Endodermal cell (in vitro differentiated cells): ENCODE measurements around the gene PCDHA9. TPM values are rescaled to one million over a fixed set of nuclear protein-coding genes. Genes with fewer than 3 reads are reported as not detected.
"Not testable (repeated sequence)": the region's sequence is repeated elsewhere in the genome, so short reads cannot be mapped to it uniquely, and the experiment has no call there.

Experiments used
- DNase-seq: peaks from one replicate; pipeline ENCODE4 v3.0.0-alpha.2; 2017
- H3K27ac ChIP-seq: 2 replicates; pipeline ENCODE4 v1.5.1; 2013; ENCODE audit warnings: mild to moderate bottlenecking, low read depth, low read length, moderate library complexity
- H3K27me3 ChIP-seq: 2 replicates; pipeline ENCODE4 v1.6.1; 2013; ENCODE audit warnings: mild to moderate bottlenecking, low read length, moderate library complexity; ENCODE audit not compliant: insufficient read depth, control insufficient read depth, poor library complexity, severe bottlenecking
- H3K36me3 ChIP-seq: 2 replicates; pipeline ENCODE4 v1.7.0; 2013; ENCODE audit warnings: mild to moderate bottlenecking, low read length, moderate library complexity; ENCODE audit not compliant: control insufficient read depth, insufficient read depth
- H3K4me1 ChIP-seq: one replicate; pipeline ENCODE4 v1.7.0; 2013; ENCODE audit warnings: low read length; ENCODE audit not compliant: control insufficient read depth, insufficient read depth
- H3K4me3 ChIP-seq: 2 replicates; pipeline ENCODE4 v1.5.1; 2013; ENCODE audit warnings: mild to moderate bottlenecking, low read length, moderate library complexity
- H3K9ac ChIP-seq: 2 replicates; pipeline ENCODE4 v1.6.1; 2013; ENCODE audit warnings: mild to moderate bottlenecking, low read length, moderate library complexity; ENCODE audit not compliant: poor library complexity, severe bottlenecking; ENCODE audit errors: extremely low read depth
- H3K9me3 ChIP-seq: 2 replicates; pipeline ENCODE4 v1.6.1; 2013; ENCODE audit warnings: mild to moderate bottlenecking, low read length, moderate library complexity; ENCODE audit not compliant: control insufficient read depth
- H3K27ac Mint-ChIP-seq: 2 replicates; pipeline ENCODE4 v1.8.0; 2020; ENCODE audit warnings: mixed read lengths
- H3K27me3 Mint-ChIP-seq: 2 replicates; pipeline ENCODE4 v1.8.0; 2021; ENCODE audit warnings: mild to moderate bottlenecking, mixed read lengths; ENCODE audit not compliant: insufficient read depth
- H3K36me3 Mint-ChIP-seq: 2 replicates; pipeline ENCODE4 v1.8.0; 2020; ENCODE audit warnings: low read depth, mixed read lengths
- H3K4me1 Mint-ChIP-seq: 2 replicates; pipeline ENCODE4 v1.8.0; 2020; ENCODE audit warnings: mixed read lengths
- H3K4me3 Mint-ChIP-seq: 2 replicates; pipeline ENCODE4 v1.8.0; 2020; ENCODE audit warnings: mild to moderate bottlenecking, moderate library complexity, mixed read lengths
- H3K9me3 Mint-ChIP-seq: 2 replicates; pipeline ENCODE4 v1.8.0; 2020; ENCODE audit warnings: mild to moderate bottlenecking, mixed read lengths
- WGBS, 2 experiments: methylation state at CpG; one replicate each; pipeline versions ENCODE4 v1.1.5 to v1.1.7; 2013; ENCODE audit warnings: missing lambda C conversion rate in 2 of 2, mixed read lengths in 1 of 2; ENCODE audit not compliant: insufficient coverage in 1 of 2, insufficient read length in 1 of 2; 5-methylcytosine and 5-hydroxymethylcytosine counted together
- total RNA-seq, 2 donors: library from RNA; stranded (reverse); fragmentation: NEBNext Ultra II Directional in 1 of 2; extraction: Animal tissue kit (Norgen Biotek cat#: 25700) in 1 of 2; gene quantifications; 2 replicates in 1 of 2; 3 replicates in 1 of 2; pipeline ENCODE4 v1.2.1, GENCODE V29; 2021
- TF ChIP-seq, protein P1 (sequence below): fragments of 200-600 bp; sonication (generic); conservative IDR thresholded peaks from 2 replicates; pipeline ENCODE4 v1.5.0; 2021; ENCODE audit warnings: antibody characterized with exemption, mild to moderate bottlenecking

The PCDHA9 gene
- total RNA-seq, 2 donors from 2014 or later: 0.60 to 2.6 TPM

DNA sequence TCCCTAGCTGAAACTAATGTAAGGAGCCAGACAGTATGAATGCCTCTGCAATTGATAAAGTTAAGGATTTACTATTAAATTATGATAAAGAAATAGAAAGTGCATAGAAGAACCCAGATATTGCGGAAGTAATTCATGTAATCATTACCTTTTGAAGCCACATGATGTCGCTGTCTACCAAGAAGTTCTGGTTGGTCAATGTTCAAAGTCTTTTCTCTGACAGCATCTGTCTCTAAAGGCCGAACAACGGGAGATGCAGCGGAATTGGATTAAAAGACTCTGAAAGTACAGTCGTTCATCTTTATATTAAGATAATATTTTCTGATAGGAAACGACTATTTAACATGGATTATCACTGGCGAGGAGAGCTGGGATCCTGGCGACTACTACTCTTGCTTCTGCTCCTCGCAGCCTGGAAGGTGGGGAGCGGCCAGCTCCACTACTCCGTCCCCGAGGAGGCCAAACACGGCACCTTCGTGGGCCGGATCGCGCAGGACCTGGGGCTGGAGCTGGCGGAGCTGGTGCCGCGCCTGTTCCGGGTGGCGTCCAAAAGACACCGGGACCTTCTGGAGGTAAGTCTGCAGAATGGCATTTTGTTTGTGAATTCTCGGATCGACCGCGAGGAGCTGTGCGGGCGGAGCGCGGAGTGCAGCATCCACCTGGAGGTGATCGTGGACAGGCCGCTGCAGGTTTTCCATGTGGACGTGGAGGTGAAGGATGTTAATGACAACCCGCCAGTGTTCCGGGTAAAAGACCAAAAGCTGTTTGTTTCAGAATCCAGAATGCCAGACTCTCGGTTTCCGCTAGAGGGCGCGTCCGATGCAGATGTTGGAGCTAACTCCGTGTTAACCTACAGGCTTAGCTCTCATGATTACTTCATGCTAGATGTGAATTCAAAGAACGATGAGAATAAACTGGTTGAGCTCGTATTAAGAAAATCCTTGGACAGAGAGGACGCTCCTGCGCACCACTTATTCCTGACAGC, 6.9 kb upstream of the PCDHA9 start, which contains the start of gene PCDHA8:
PCDHA8 (plus strand) TSS at position 210 of the 985 bp plus-strand sequence; CDS start at position 345, 135 bp downstream.
- no peak within 1 kb of the TSS for H3K27ac Mint-ChIP-seq
- Histone ChIP-seq H3K27ac (no peak within 1 kb of the TSS), H3K9ac (no peak within 1 kb of the TSS), H3K9me3 (no peaks in the 10 kb centered on the region), H3K4me1 (no peaks in the 10 kb centered on the region), H3K36me3 (no peaks in the 10 kb centered on the region), H3K27me3 (no peaks in the 10 kb centered on the region), H3K4me3 (peak within 1 kb of the TSS; percentile 2)
- peak within 1 kb of the TSS; percentile 45 for H3K4me3 Mint-ChIP-seq
- no peaks in the 10 kb centered on the region for H3K4me1 Mint-ChIP-seq
- H3K36me3 Mint-ChIP-seq: peaks cover 20% of the 10 kb centered on the region
- DNase-seq: peak; percentile 86
- TF ChIP-seq, protein P1, sequence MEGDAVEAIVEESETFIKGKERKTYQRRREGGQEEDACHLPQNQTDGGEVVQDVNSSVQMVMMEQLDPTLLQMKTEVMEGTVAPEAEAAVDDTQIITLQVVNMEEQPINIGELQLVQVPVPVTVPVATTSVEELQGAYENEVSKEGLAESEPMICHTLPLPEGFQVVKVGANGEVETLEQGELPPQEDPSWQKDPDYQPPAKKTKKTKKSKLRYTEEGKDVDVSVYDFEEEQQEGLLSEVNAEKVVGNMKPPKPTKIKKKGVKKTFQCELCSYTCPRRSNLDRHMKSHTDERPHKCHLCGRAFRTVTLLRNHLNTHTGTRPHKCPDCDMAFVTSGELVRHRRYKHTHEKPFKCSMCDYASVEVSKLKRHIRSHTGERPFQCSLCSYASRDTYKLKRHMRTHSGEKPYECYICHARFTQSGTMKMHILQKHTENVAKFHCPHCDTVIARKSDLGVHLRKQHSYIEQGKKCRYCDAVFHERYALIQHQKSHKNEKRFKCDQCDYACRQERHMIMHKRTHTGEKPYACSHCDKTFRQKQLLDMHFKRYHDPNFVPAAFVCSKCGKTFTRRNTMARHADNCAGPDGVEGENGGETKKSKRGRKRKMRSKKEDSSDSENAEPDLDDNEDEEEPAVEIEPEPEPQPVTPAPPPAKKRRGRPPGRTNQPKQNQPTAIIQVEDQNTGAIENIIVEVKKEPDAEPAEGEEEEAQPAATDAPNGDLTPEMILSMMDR: peak; percentile 76
- H3K27me3 Mint-ChIP-seq: no peaks in the 10 kb centered on the region
- WGBS, 2 experiments: 74 to 88% methylated on average over 32 to 47 of the region's 47 CpGs
- H3K9me3 Mint-ChIP-seq: peaks cover 11% of the 10 kb centered on the region

DNA sequence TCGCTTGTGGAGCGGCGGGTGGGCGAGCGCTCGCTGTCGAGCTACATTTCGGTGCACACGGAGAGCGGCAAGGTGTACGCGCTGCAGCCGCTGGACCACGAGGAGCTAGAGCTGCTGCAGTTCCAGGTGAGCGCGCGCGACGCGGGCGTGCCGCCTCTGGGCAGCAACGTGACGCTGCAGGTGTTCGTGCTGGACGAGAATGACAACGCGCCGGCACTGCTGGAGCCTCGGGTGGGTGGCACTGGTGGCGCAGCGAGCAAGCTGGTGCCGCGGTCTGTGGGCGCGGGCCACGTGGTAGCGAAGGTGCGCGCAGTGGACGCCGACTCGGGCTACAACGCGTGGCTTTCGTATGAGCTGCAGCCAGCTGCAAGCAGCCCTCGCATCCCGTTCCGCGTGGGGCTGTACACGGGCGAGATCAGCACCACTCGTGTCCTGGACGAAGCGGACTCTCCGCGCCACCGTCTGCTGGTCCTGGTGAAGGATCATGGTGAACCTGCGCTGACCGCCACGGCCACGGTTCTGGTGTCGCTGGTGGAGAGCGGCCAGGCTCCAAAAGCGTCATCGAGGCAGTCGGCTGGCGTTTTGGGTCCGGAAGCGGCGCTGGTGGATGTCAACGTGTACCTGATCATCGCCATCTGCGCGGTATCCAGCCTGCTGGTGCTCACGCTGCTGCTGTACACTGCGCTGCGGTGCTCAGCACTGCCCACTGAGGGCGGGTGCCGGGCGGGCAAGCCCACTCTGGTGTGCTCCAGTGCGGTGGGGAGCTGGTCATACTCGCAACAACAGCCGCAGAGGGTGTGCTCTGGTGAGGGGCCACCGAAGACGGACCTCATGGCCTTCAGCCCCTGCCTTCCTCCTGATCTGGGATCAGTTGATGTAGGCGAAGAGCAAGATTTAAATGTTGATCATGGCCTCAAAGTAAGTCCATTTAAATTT, 5.1 kb upstream of the PCDHA9 start:
- Mint-ChIP-seq H3K27me3 (peaks cover 2% of the 10 kb centered on the region), H3K4me3 (no peak overlapping the region), H3K4me1 (peaks cover 4% of the 10 kb centered on the region), H3K27ac (no peak overlapping the region), H3K9me3 (peaks cover 11% of the 10 kb centered on the region), H3K36me3 (peaks cover 17% of the 10 kb centered on the region)
- Histone ChIP-seq H3K27ac (no peak overlapping the region), H3K27me3 (no peaks in the 10 kb centered on the region), H3K36me3 (no peaks in the 10 kb centered on the region), H3K9ac (no peak overlapping the region), H3K4me3 (no peak overlapping the region), H3K4me1 (no peaks in the 10 kb centered on the region), H3K9me3 (no peaks in the 10 kb centered on the region)
- WGBS, 2 experiments: 95% methylated on average over 66 to 87 of the region's 87 CpGs
- TF ChIP-seq, protein P1: no peak
- DNase-seq: no peak

DNA sequence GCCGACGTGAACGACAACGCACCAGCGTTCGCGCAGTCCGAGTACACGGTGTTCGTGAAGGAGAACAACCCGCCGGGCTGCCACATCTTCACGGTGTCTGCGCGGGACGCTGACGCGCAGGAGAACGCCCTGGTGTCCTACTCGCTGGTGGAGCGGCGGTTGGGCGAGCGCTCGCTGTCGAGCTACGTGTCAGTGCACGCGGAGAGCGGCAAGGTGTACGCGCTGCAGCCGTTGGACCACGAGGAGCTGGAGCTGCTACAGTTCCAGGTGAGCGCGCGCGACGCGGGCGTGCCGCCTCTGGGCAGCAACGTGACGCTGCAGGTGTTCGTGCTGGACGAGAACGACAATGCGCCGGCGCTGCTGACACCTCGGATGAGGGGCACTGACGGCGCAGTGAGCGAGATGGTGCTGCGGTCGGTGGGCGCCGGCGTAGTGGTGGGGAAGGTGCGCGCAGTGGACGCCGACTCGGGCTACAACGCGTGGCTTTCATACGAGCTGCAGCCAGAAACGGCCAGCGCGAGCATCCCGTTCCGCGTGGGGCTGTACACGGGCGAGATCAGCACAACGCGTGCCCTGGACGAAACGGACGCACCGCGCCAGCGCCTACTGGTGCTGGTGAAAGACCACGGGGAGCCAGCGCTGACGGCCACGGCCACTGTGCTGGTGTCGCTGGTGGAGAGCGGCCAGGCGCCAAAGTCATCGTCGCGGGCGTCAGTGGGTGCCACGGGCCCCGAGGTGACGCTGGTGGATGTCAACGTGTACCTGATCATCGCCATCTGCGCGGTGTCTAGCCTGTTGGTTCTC, 1.9 kb downstream of the PCDHA9 start:
- not testable (repeated sequence) for H3K4me1 Mint-ChIP-seq, H3K36me3 ChIP-seq, H3K4me3 Mint-ChIP-seq, H3K27ac Mint-ChIP-seq, H3K36me3 Mint-ChIP-seq, H3K9ac ChIP-seq, H3K9me3 ChIP-seq, H3K4me3 ChIP-seq, H3K27me3 Mint-ChIP-seq, H3K9me3 Mint-ChIP-seq, H3K27ac ChIP-seq, H3K4me1 ChIP-seq, DNase-seq, H3K27me3 ChIP-seq
- WGBS, 2 experiments: 96 to 99% methylated on average over 88 to 101 of the region's 101 CpGs
